HG02610 (cell line): ENCODE results near the gene SUGCT.
"Not testable (repeated sequence)": the region's sequence is repeated elsewhere in the genome, so short reads cannot be mapped to it uniquely, and the experiment has no call there.

Experiments used
- ATAC-seq: cut with Tn5 transposase; IDR thresholded peaks from one replicate; pipeline ENCODE4 v1.9.1; 2021; ENCODE audit warnings: mild to moderate bottlenecking, moderate library complexity; ENCODE audit not compliant: unreplicated experiment

SUGCT gene

DNA sequence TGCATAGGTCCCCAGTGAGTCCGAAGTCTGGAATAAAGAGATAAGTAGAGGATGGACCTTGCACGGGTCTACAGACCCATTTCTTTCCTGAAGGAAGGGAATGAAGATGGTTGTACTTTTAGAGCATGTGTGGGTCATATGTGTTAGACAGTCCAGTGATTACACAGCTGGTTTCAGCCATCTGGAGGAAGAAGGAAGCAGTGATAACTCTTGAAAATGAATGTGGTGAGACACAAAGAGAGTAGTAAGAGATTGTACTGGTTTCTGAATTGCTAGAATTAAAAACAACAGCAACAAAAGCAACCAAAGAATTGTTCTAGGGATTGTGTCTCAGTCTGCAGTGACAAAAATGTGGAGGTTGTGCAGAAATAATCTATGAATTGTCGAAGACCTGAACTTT is 258.9 kb downstream of the SUGCT start:
- no peak for ATAC-seq

GRCh38 chr7:40394400-40394799 is 259.6 kb downstream of the SUGCT start:
- no peak for ATAC-seq

DNA sequence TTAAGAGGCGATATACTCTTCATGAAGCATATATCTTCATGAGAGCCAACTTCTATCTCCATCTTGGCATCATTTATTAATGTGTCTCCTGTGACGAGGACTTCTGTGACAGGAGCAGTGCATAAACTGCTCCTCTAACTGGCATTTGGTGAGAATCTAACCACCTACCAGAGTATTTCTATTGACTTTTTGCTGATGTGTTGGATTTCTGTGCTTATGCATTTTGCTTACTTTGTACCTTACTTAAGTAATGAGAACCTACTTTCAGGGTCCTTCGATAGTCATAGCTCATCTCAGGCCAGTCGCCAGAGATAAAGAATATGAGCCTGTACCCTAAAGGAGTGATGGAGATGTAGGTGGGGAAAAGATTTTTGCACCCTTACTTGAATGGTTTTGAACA is 265.7 kb downstream of the SUGCT start:
- no peak for ATAC-seq

GRCh38 chr7:40401406-40401805 is 266.6 kb downstream of the SUGCT start:
- no peak for ATAC-seq

DNA sequence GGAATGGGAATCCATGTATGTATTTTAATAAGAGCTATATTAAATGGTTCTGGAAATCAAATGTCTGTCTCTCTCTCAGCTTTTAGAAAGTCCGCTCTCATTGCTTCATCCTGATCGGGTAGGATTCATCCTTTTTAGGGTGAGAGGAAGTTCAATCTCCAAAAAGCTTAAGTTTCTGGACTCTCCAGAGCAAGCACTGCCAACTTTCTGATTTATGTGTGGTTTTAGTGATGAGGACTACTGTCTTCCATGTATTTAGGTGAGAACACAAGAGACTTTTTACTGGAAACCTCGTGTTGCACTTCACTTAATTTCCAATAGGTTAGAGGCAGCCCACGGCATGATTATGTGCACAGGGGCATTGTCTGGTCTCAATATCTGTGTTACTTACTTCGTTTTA is 267.9 kb downstream of the SUGCT start:
- ATAC-seq, result no peak

- no peak for ATAC-seq
Measured at GRCh38 chr7:40403703-40404476, 269.1 kb downstream of the SUGCT start.

- no peak for ATAC-seq
Measured at GRCh38 chr7:40405991-40406390, 271.2 kb downstream of the SUGCT start.

DNA sequence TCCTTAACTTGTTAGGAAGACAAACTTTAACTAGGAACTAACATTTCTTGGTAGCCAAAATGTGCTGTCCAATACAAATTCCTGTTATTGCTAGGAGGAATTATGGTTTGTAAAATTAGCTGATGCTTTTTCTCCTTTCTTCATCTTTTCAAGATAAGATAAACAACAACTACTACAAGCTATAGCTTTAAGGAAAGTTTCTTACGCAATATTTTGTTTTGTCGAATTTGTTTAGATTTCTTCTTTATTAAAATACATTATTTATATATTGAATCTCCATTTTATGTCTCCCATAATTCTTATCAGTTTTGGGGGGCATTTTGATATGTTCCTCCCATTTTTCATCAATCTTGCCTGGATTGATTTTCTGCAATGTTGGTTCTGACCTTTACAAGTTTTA is 277.5 kb downstream of the SUGCT start:
- no peak for ATAC-seq

- not testable (repeated sequence) for ATAC-seq
Measured at GRCh38 chr7:40414704-40415103, 279.9 kb downstream of the SUGCT start.

DNA sequence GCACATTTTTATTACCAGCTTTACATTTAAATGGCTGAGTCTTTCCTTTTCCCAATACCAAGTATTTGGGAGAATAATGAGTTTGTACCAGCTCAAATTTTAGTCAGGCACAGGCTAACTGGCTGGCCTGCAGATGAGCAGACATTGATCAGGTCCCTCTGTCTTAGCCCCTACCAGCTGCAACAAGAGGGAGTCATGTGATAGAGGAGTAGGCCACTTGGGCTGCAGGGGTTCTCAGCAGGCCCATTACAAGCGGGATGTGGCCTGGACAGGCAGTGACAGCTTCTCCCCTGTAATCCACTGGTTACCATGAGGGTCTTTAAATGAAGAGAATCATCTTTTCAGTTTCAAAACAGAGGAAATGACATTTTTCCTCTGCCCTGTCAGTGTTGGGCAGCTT is 283.6 kb downstream of the SUGCT start:
- no peak for ATAC-seq

- ATAC-seq, result no peak
Measured at GRCh38 chr7:40418983-40419382, 284.2 kb downstream of the SUGCT start.

- no peak for ATAC-seq
Measured at GRCh38 chr7:40419806-40420205, 285.0 kb downstream of the SUGCT start.

GRCh38 chr7:40421433-40421832 is 286.6 kb downstream of the SUGCT start:
- ATAC-seq, result no peak

GRCh38 chr7:40425696-40426095 is 290.9 kb downstream of the SUGCT start:
- ATAC-seq, result no peak

- ATAC-seq, result no peak
Measured at GRCh38 chr7:40428421-40428820, 293.6 kb downstream of the SUGCT start.

GRCh38 chr7:40429826-40430225 is 295.0 kb downstream of the SUGCT start:
- no peak for ATAC-seq

- ATAC-seq, result no peak
Measured at GRCh38 chr7:40432046-40432445, 297.2 kb downstream of the SUGCT start.

DNA sequence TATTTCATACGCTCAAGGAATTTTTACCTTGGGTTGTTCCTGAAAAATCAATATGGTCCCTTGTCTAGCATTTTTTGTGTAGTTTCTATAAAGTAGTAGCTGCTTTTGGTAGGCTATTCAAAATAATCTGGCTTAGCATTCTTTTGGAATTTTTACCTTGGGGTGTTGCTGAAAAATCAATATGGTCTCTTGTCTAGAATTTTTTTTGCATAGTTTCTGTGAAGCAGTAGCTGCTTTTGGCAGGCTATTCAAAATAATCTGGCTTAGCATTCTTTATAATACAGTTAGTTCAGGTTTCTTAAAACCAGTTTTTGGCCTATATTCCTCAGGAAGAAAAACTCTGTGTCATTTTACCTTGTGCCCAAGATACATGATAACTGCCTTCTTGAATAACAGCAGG is 301.9 kb downstream of the SUGCT start:
- ATAC-seq, result no peak

DNA sequence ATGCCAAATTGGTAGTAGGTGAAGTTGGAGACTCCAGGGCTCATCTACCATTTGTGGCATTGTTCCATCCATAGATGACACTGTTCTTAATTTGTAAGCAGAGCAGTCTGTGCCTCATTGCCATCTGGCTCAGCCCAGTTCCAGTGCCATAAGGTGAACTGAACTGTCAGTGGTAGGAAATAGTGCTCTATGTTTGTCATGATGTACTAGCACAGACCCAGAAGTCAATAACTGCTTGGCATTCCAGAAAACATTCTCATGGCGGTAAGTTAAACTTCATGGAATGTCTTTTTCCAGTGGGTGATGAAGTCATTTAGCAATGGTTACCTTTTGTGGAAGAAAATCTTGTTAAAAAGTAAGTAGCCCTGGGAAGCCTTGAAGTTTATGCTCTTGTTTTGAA is 302.7 kb downstream of the SUGCT start:
- ATAC-seq, result no peak

DNA sequence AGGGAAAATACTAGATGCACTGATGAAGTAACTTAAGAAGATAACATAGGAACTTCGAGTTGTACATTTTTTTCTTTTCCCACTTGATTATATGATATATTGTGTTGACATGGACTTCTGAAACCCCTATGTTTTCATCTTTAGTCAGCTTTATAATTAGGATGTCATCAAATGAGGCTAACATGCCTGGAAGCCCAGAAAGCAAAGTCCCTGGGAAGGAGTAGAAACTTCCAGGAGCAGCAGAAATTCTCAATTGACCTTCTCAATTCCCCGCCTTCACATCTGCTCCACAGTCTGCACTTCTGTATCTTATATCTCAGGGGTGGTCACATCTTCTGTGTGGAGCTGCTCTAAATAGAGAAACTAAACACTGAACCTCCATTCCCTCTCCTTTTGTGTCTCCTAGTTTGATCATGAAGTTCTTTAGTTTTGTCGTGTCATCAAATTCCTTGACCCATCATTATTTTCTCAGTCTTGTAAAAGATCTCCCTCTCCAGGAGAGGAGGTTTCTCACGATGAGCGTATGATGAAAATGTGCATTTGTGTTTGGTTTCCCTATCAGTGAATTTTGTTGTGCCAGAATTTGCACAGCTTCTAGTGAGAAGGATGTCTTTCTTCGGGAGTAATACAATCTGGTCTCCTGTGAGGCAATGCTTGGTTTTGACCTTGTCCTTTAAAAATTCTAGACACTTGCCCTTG is 303.3 kb downstream of the SUGCT start:
- ATAC-seq, result no peak

- ATAC-seq, result no peak
Measured at GRCh38 chr7:40439686-40440085, 304.9 kb downstream of the SUGCT start.

- no peak for ATAC-seq
Measured at GRCh38 chr7:40447345-40447744, 312.5 kb downstream of the SUGCT start.

GRCh38 chr7:40455485-40455884 is 320.7 kb downstream of the SUGCT start:
- no peak for ATAC-seq
